Pancreas (tissue), 10 donors: ENCODE results near the gene REXO1. TPM values are rescaled to one million over a fixed set of nuclear protein-coding genes. Genes with fewer than 3 reads are reported as not detected.
"Not testable (repeated sequence)": the region's sequence is repeated elsewhere in the genome, so short reads cannot be mapped to it uniquely, and the experiment has no call there.

Experiments
- ATAC-seq, 4 donors: fragments of 200-7000 bp; cut with Tn5 transposase; one replicate each; pipeline versions ENCODE4 v1.8.0 to v1.9.1; 2020; ENCODE audit warnings: mild to moderate bottlenecking in 4 of 4, moderate library complexity in 4 of 4
- DNase-seq, 6 donors: peaks; one replicate each; pipeline ENCODE4 v3.0.0-alpha.2; 2020
- FAIRE-seq: peaks from 2 replicates; lab custom pipeline; 2012; peaks lifted over from hg19 to GRCh38; lab: Jason Lieb, UNC
- H3K27ac ChIP-seq, 4 donors: fragments of 200-600 bp; sonication (generic); 1 replicate in 3 of 4; 2 replicates in 1 of 4; pipeline versions ENCODE4 v1.5.0 to v1.8.0; 2020
- H3K27me3 ChIP-seq, 4 donors: fragments of 200-600 bp; one replicate each; pipeline ENCODE4 v1.8.0; 2021
- H3K36me3 ChIP-seq, 3 donors: fragments of 200-600 bp; sonication (generic) in 1 of 3; one replicate each; pipeline versions ENCODE4 v1.5.0 to v1.8.0; 2020 to 2021
- H3K4me1 ChIP-seq, 3 donors: fragments of 200-600 bp; one replicate each; pipeline ENCODE4 v1.8.0; 2021
- H3K4me3 ChIP-seq, 4 donors: fragments of 200-600 bp; sonication (generic) in 2 of 4; one replicate each; pipeline versions ENCODE4 v1.5.0 to v1.8.0; 2020 to 2021
- H3K9me3 ChIP-seq, 4 donors: fragments of 200-600 bp; one replicate each; pipeline ENCODE4 v1.8.0; 2021
- CTCF ChIP-seq, 4 donors: fragments of 200-600 bp; sonication (generic) in 3 of 4; IDR thresholded peaks; one replicate each; pipeline versions ENCODE4 v1.5.0 to v1.8.0; 2021; ENCODE audit warnings: antibody characterized with exemption in 4 of 4
- WGBS, 2 donors: extraction: QIAGEN DNeasy Blood & Tissue Kit; methylation state at CpG; one replicate each; pipeline ENCODE4 v1.1.7; 2013; 5-methylcytosine and 5-hydroxymethylcytosine counted together
- intact Hi-C, 3 donors: fragments of 100-400 bp; cut with DNase I; formaldehyde crosslinking; loops; one replicate each; pipeline versions ENCODE4 v1.11.1 to v1.14.2; 2022
- polyA plus RNA-seq, 2 donors: library from polyadenylated mRNA; stranded (reverse); fragments of 200-250 nt; gene quantifications; one replicate each; pipeline ENCODE4 v1.2.3, GENCODE V29; 2013
- total RNA-seq, 6 donors: library from RNA; stranded (reverse); fragmentation: NEBNext Ultra II Directional in 4 of 6; extraction: Animal tissue kit (Norgen Biotek cat#: 25700) in 4 of 6; gene quantifications; one replicate each; pipeline versions ENCODE4 v1.2.1 to v1.2.4, GENCODE V29; 2021 to 2023
- donor health status: healthy with polysubstance abuse.
- donor health status: DM: no; HTN: no; CAD: no; lungs with moderate emphysema.
- donor health status: DM: no; HTN: no; CAD: no.
- donor health status: control.
- donor health status: control.
- donor health status: Bipolar disorder and iron deficiency.
- donor health status: DM: yes; HTN: yes; CAD: no.
- donor health status: DM: no; HTN: no; CAD: no.
- donor health status: DM: no; HTN: no; CAD: no.
- donor health status: DM: yes; HTN: yes; CAD: no.

The REXO1 gene
- total and polyA plus RNA-seq, 8 donors, result 10.5 to 42.2 (median 16.0) TPM

- FAIRE-seq, H3K9me3 ChIP-seq, intact Hi-C loops, H3K27me3 ChIP-seq, H3K36me3 ChIP-seq: not testable (repeated sequence)
- Histone ChIP-seq H3K4me3 (peak overlapping the region; percentile 78 to 99 (median 97)), H3K27ac (peak overlapping the region; percentile 88 to 95 (median 93)), H3K4me1 (peaks cover 11 to 25% (median 16%) of the 10 kb centered on the region in 3 donors)
- WGBS, 2 donors, result 49 to 53% methylated on average over 39 to 47 of the region's 53 CpGs
- ATAC-seq, result peak in 2 of 4 donors; percentile 4 to 6
- DNase-seq, result peak in 3 of 6 donors; percentile 36 to 67 (median 54)
Observed at GRCh38 chr19:1876496-1877279, 28.4 kb upstream of the REXO1 start.

- Histone ChIP-seq H3K36me3 (peaks cover 0 to 5% (median 0%) of the 10 kb centered on the region in 3 donors), H3K4me1 (peaks cover 19 to 30% (median 22%) of the 10 kb centered on the region in 3 donors), H3K4me3 (peak overlapping the region; percentile 78 to 99 (median 97)), H3K27me3 (no peaks in the 10 kb centered on the region), H3K9me3 (no peaks in the 10 kb centered on the region), H3K27ac (peak overlapping the region; percentile 88 to 95 (median 93))
- no peak for TF ChIP-seq CTCF (IDR thresholded peaks at IDR 0.05)
- DNase-seq (peak; percentile 87 to 96 (median 90)), ATAC-seq (peak; percentile 91 to 95 (median 94)), FAIRE-seq (no peak)
- 1% methylated on average over 68 to 87 of the region's 87 CpGs for WGBS, 2 donors
- intact Hi-C loops, result no loop called here
Observed at GRCh38 chr19:1875646-1876495, 27.6 kb upstream of the REXO1 start.

- DNase-seq, H3K36me3 ChIP-seq, intact Hi-C loops, FAIRE-seq, H3K27me3 ChIP-seq, H3K9me3 ChIP-seq: not testable (repeated sequence)
- Histone ChIP-seq H3K4me1 (peaks cover 19 to 31% (median 22%) of the 10 kb centered on the region in 3 donors), H3K27ac (peak overlapping the region; percentile 88 to 95 (median 93)), H3K4me3 (peak overlapping the region; percentile 78 to 99 (median 97))
- ATAC-seq, result peak; percentile 1 to 4 (median 1)
- WGBS, 2 donors, result 0 to 2% methylated on average over 11 of the region's 11 CpGs
Observed at GRCh38 chr19:1875265-1875645, 27.0 kb upstream of the REXO1 start.

- DNase-seq, result peak in 1 of 6 donors; percentile 13
- 2 to 5% methylated on average over 16 of the region's 16 CpGs for WGBS, 2 donors
Observed at GRCh38 chr19:1874554-1875185, 26.4 kb upstream of the REXO1 start.

More at GRCh38 chr19:1874554-1875185, 26.4 kb upstream of the REXO1 start:
- Histone ChIP-seq H3K27ac (peak overlapping the region in 2 of 4 donors; percentile 92 to 95), H3K4me3 (peak overlapping the region; percentile 78 to 99 (median 97)), H3K4me1 (peaks cover 19 to 31% (median 22%) of the 10 kb centered on the region in 3 donors), H3K27me3 (no peaks in the 10 kb centered on the region), H3K36me3 (no peaks in the 10 kb centered on the region), H3K9me3 (no peaks in the 10 kb centered on the region)
- TF ChIP-seq CTCF (IDR thresholded peaks at IDR 0.05), result no peak
- no peak for ATAC-seq
- no peak for FAIRE-seq
- intact Hi-C loops, result no loop called here
